SH-SY5Y (cell line): Measurements from ENCODE around the gene RAB11FIP4.

Source experiments
- GATA2 ChIP-seq: IDR thresholded peaks from 2 replicates; pipeline ENCODE4 v1.6.1; 2011; ENCODE audit warnings: mild to moderate bottlenecking, low read depth, low read length
- GATA3 ChIP-seq: IDR thresholded peaks from 2 replicates; pipeline ENCODE4 v1.6.1; 2011; ENCODE audit warnings: low read depth, mild to moderate bottlenecking, low read length, moderate library complexity

Gene RAB11FIP4

DNA sequence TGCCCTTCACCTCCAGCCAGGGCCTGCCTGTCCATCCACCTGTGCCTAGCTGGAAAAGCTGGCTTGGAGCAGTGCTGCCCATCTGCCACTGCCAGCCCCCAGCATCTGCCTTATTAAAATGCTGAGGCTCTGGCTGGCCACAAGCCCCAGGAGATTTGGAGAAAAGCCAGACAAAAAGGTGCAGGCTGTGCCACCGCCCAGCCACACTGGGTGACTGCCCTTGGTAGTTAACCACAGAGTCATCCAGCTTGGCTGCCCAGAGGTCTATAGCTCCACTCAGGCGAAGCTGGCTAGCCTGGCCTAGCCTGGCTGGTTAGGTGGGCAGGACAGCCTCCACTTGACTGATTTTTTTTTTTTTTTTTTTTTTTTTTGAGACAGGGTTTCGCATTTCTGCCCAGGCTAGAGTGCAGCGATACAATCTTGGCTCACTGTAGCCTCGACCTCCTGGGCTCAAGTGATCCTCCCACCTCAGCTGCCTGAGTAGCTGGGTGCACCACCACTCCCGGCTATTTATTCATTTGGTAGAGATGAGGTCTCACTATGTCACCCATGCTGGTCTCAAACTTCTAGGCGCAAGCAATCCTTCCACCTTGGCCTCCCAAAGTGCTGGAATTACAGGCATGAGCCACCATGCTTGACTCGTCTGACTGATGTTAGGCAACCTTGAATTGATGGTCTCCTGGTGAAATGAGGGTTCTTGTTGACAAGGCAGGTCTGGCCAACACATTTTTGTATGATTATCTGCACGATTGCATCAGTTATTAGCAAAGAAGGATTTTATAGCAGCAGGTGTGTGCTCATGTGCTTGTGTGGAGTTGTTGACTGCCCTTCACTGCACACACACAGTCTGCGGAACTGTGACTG lies 103.8 kb downstream of the RAB11FIP4 start:
- TF ChIP-seq GATA2 (no peak), GATA3 (no peak)

DNA sequence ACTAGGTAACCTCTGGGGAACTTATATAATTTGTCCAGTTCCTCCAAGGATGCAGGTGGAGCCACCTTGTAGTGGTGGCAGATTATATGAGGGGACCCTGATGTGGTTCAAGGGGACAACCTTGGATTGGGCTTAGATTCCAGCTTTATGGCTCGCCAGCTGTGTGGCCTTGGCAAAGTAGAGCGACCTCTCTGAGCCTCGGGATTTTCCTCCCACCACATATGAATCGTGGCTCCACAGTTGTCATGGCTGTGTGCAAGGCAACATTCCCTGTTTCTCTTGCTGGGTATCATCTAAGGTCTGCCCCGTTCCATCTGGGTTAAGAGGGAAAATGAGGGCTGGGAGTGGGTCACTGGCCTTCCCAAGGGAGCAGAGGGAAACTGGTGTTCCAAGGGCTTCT lies 104.6 kb downstream of the RAB11FIP4 start:
- TF ChIP-seq GATA2 (no peak), GATA3 (no peak)

DNA sequence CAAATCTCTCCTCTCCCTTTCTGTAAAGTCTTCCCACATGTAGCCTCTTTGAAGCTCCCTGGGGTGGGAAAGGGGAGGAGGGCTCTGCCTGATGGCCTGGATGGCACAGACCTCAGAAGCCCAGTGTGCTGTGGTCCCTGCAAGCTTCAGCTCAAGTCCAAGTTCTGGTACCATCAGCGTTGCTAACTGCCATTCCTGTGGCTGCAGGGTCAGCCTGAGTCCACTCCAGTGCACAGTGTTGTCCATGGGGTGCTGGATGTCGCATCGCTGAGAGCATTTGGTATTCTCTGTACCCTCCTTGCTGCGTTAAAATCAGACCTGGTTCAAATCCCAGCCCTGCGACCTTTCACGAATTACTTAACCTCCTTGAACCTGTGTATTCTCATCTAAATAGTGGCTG lies 105.1 kb downstream of the RAB11FIP4 start:
- TF ChIP-seq GATA3 (no peak), GATA2 (no peak)

DNA sequence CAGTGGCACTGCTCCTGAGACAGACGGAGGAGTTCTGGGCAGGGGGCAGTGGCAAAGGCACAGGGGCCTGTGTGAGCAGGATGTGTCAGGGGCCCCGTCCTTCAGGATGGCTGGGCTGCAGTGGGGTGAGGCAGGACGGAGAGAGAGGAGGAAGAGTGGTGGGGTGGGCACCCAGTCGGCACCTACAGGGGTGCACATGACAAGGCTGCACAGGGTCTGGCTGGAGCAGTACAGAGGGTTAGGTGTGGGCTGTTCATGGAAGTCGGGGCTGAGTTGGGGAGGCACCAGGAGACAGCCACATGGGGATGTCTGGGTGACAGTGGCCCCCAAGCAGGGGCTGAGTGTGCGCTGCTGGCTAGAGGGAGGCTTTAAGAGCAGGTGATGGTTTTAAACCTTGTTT lies 106.0 kb downstream of the RAB11FIP4 start:
- TF ChIP-seq GATA3, result no peak
- TF ChIP-seq GATA2, result no peak

DNA sequence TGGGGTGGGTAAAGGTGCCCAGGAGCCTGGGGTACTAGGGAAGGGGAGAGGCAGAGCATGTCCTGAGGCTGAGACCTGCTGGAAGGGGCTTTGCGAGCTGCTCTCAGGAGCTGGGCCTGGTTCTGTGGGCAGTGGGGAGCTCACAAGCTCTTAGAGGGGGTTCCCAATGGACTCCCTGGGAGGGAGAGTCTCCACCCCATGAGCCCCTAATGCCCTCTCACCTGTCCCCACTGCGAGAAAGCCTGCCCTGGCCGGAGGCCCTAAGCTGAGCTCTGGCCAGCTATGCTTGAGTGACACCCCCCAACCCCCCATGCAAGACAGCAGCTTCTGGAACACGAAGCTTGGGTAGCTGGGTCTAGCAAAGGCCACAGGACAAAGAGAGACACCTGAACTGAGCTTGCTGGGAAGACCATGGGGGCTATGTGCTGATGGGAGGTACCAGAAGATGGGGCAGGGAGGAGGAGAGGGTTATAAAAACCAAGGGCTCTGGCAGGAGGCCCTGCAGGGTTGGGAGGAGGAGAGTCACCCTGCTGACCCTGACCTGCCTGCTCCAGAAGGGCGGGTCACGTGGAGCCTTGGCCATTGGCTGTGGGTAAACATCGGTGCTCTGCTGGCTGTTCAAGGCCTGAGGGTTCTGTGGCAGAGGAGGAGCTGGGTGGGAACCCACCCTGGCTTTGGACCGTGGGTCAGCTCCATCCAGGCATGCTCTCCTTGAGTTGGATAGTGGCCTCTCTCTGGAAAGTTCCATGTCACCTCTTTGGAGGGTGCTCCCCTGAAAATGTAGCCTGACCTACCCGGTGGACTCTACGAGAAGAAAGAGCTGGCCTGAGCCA lies 106.7 kb downstream of the RAB11FIP4 start:
- TF ChIP-seq GATA2, result no peak
- no peak for TF ChIP-seq GATA3

DNA sequence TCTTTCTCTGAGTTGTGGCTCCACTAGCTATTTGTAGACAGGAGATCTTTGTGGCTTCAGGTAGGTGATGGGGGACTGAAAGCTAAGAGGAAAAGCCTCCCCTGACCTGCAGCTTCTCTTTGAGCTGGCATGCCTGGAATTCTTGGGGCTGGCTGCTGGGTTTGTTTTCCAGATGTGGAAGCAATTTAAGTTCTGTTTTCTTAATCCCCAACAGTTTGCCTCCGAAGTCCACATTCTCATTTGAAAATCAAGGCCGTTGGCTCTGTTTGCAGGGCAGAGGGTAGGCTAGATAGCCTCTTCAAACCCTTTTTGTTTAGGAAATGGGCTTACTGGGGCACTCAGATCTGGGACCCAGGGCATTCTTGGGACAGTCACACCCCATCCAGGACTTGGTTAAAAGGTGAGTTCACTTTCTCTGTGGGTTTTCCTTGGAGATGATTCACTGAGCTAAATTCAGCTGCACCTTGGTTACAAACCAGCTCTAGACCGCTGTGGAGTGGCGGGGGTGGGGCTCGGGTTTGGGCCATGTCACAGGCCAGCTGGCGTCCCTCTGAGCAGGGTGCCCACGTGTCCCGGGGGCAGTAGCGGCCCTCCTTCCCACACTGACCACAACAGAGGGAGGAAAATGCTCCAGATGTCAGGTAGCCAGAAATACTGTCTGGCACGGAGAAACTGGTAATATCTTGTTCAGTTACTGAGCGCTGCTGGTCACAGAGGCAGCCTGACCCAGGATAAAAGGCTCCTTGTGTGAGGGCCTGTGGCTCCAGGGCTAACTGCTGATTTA lies 108.5 kb downstream of the RAB11FIP4 start:
- TF ChIP-seq GATA2 (no peak), GATA3 (no peak)

DNA sequence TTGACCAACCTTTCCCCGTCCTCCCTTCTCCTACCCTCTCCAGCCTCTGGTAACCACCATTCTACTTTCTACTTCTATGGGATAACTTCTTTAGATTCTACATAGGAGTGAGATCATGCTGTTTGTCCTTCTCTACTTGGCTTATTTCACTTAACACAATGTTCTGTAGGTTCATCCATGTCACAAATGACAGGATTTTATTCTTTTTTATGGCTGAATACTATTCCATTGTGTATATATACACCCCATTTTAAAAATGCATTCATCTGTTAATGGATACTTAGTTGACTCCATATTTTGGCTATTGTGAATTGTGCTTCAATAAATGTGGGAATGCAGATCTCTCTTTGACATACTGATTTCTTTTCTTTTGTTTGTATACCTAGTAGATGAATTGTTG lies 115.0 kb downstream of the RAB11FIP4 start:
- TF ChIP-seq GATA2 (no peak), GATA3 (no peak)

DNA sequence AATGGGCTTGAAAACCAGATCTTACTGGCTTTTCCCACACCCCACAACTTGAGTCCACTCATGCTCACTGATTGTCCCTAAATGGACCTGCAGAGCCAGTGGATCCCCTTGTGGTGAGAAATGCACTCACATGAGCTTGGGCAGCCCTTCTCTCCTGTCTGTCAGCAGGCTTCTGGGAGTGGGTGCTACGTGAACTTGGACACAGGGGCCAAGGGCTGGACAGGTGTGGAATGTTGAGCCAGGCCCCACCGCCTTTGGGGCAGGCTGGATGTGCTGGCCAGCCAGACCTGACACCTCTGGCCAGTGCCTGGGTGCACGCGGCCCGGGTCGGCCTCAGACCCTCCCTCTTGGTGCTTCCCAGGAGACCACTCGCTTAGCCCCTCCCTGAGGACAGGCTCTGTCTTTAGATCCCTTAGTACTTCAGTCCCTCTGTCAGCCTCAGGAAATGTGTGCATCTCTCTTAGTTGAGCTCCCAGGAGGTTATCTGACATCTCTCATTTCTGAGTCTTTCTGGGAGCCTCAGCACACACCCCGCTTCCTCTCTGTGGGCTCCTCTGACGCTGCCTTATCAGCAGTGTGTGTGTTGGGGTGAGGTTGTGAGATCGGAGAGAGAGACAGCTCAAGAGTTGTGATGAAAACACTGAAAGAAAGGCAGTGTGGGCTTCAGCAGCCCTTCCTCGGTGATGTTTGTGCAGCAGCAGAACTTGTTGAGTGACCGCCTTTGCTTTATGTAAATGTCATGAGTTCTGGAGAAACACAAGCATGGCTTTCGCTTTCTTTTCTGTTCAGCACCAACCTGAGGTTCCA lies 117.0 kb downstream of the RAB11FIP4 start:
- no peak for TF ChIP-seq GATA2
- TF ChIP-seq GATA3, result no peak

DNA sequence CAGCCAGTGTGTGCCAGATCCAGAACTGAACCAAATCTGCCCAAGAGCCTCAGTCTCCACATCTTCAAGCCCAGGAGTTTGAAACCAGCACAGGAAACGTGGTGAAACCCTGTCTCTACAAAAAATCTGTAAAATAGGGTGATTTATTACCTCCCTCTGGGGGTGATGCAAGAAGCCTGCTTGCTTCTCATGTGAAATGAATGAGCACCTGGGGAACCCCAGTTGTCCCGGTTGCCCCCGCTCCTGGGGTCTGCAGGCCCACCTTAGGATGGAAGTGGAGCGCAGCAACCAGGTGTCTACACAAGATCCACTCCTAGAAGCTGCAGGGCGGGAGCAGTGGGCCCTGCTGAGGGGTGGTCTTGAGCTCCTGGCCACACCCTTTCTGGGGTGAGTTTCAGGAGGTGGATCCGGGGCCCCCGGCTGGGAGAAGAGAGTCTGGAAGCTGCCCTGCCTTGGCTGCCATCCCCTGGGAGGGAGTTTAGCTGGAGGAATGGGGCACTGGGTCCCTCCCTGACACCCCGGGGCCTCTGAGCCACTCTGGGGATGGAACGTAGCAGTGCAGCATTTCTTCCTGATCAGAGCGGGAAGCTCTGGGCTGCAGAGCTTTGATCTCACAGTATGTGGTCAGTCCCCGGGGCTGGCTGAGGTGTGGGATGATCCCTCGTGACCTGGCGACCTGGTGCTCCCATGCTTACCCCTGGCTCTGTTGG lies 117.8 kb downstream of the RAB11FIP4 start:
- TF ChIP-seq GATA2 (no peak), GATA3 (no peak)

DNA sequence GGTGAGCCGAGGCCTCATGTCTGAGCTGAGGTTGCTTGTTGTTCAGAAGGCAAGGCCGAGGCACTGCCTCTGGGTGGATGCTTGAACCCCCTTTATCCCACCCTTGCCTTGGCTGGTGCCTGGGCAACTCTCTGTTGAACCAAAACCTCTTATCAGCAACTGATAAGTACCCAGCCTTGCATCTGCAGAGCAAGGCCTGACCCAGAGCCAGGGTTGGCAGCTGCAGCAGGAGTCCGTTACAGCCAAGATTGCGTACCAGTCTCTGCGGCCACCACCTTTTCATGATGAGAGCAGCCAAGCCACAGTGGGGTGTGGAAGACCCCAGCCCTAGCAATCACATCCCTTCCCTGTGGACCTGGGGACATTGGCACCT lies 118.3 kb downstream of the RAB11FIP4 start:
- no peak for TF ChIP-seq GATA2
- no peak for TF ChIP-seq GATA3

DNA sequence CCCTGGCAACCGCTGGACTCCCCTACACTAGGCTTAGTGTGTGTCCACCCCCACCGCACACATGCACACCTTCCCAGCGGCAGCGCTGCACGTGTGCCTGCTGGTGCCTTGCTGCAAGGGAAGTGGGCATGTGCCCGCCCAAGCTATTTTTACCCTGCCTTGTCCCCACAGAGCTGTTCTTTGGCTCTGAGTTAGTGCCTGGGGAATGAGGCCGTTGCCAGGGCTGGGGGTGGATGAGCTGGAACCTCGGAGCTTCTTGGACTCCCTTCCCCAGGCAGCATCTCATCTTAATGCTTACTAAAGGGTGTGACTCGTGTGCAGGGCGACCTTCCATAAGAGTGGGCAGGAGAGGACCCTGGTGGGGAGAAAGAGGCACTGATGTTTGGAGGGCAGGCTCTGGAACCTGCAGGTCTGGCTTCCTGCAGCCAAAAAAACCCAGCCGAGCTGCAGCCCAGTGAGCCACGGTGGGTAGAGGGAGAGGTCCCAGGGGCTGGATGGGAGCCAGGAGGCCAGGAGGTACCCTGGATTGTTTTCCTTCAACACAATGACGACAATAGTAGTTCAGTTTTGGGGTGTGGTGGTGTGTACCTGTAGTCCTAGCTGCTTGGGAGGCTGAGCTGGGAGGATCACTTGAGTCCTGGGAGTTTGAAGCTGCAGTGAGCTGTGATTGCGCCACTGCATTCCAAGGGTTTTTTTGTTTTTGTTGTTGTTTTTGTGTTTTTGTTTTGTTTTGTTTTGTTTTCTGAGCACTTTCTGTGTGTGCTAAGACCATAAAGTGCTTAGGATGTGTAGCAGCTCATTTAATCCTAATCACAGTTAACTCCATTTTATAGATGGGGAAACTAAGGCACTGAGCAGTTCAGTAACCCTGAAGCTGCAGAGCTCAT lies 119.1 kb downstream of the RAB11FIP4 start:
- TF ChIP-seq GATA2 (no peak), GATA3 (no peak)

DNA sequence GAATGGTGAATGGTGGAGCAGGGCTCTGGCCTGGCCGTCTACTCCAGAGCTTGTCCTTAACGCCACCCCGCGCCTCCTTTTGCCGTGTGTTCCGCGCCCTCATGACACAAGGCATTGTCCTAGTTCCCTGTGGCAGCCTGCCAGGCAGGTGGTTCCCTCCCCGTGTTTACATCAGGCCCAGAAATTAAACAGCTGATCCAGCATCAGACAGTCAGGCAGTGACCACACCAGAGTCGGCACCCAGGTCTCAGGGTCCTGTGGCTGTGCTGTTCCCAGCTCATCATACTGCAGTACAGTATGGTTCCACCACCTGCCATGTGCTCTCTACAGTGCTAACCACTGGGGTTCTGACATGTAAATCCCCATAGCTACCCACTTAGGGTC lies 119.7 kb downstream of the RAB11FIP4 start:
- no peak for TF ChIP-seq GATA3
- no peak for TF ChIP-seq GATA2

DNA sequence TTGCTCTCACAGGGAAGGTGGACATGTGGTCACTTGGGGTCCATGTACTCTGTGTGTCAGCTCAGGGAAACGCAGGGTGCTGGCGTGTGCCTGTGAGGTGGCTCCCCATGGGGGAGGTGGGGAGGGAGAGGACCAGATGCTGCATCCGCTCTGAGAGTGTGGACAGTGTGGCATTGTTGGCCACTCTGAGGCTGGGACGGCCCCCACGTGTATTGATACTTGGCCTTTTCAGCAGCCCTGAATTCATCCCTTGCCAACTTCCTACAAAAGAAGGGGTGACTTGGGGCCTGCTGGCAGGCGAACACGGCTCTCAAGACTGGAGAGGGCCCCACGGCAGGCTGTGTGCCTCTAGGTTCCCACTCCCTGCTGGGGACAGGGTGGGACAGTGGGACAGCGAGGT lies 120.1 kb downstream of the RAB11FIP4 start:
- TF ChIP-seq GATA3, result no peak
- TF ChIP-seq GATA2, result no peak
